Uterus (tissue), 2 donors: Measurements from ENCODE around the gene GANC.

Source experiments
- CTCF ChIP-seq, 4 experiments: fragments of 200-600 bp in 2 of 4; fragments of 450-650 bp in 2 of 4; sonication (generic) in 2 of 4; IDR thresholded peaks; one replicate each; pipeline ENCODE4 v1.5.1; 2016 to 2019; ENCODE audit warnings: antibody characterized with exemption in 4 of 4, mild to moderate bottlenecking in 2 of 4, moderate library complexity in 1 of 4
- POLR2A ChIP-seq, 2 donors: fragments of 450-650 bp; IDR thresholded peaks; one replicate each; pipeline ENCODE4 v1.6.1; 2016; ENCODE audit warnings: antibody characterized with exemption in 2 of 2, mild to moderate bottlenecking in 1 of 2, moderate library complexity in 1 of 2

- TF ChIP-seq CTCF (IDR thresholded peaks at IDR 0.05) (no peak), POLR2A (IDR thresholded peaks at IDR 0.05) (no peak)
These were observed 90.9 kb downstream of the GANC start for GRCh38 chr15:42363942-42364341.
